B cell (primary cell): Measurements from ENCODE around the gene SCFD2. TPM values are rescaled to one million over a fixed set of nuclear protein-coding genes. Genes with fewer than 3 reads are reported as not detected.

Experiments
- ATAC-seq: fragments of 200-7000 bp; cut with Tn5 transposase; one replicate; pipeline ENCODE4 v1.10.0; 2021; ENCODE audit warnings: low read depth, mild to moderate bottlenecking, moderate number of reproducible peaks, moderate library complexity
- CTCF ChIA-PET: fragments of 350-600 bp; sonication (Branson Sonifier 250); formaldehyde crosslinking; loops from one replicate; lab custom pipeline; 2021; ENCODE audit warnings: antibody characterized with exemption, inconsistent platforms; lab: Charles Lee
- POLR2A ChIA-PET: fragments of 350-600 bp; sonication (Branson Sonifier 250); formaldehyde crosslinking; loops from one replicate; lab custom pipeline; 2021; ENCODE audit warnings: antibody characterized with exemption; lab: Charles Lee
- DNase-seq: peaks from one replicate; pipeline ENCODE4 v3.0.0; 2013
- H2AFZ ChIP-seq: 2 replicates; pipeline ENCODE4 v1.6.1; 2012; ENCODE audit warnings: mild to moderate bottlenecking, low read depth, low read length; ENCODE audit not compliant: insufficient read depth, poor library complexity, severe bottlenecking
- H3K27ac ChIP-seq, 2 donors: 1 replicate in 1 of 2; 2 replicates in 1 of 2; pipeline ENCODE4 v1.5.1; 2012 to 2013; ENCODE audit warnings: low read length in 2 of 2, mild to moderate bottlenecking in 2 of 2, moderate library complexity in 1 of 2
- H3K27me3 ChIP-seq, 4 experiments: fragments of 200-600 bp in 1 of 4; sonication (generic) in 1 of 4; replicated peaks in 1 of 4; 1 replicate in 2 of 4; 2 replicates in 2 of 4; pipeline versions ENCODE4 v1.6.1 to v1.7.0; 2013 to 2016; ENCODE audit warnings: low read length in 3 of 4, mild to moderate bottlenecking in 2 of 4, mixed read lengths in 1 of 4, moderate library complexity in 1 of 4; ENCODE audit not compliant: insufficient read depth in 4 of 4, control insufficient read depth in 3 of 4; ENCODE audit errors: control extremely low read depth in 1 of 4
- H3K36me3 ChIP-seq, 2 experiments: replicated peaks in 1 of 2; 1 replicate in 1 of 2; 2 replicates in 1 of 2; pipeline versions ENCODE4 v1.6.1 to v1.7.1; 2013; ENCODE audit warnings: low read length in 1 of 2; ENCODE audit not compliant: insufficient read depth in 2 of 2, control insufficient read depth in 1 of 2; ENCODE audit errors: control extremely low read depth in 1 of 2, extremely low read depth in 1 of 2
- H3K4me1 ChIP-seq, 2 donors: fragments of 200-600 bp in 1 of 2; sonication (generic) in 1 of 2; 1 replicate in 1 of 2; 2 replicates in 1 of 2; pipeline versions ENCODE4 v1.5.1 to v1.6.1; 2013 to 2017; ENCODE audit warnings: low read length in 2 of 2; ENCODE audit not compliant: control insufficient read depth in 2 of 2, insufficient read depth in 2 of 2
- H3K4me2 ChIP-seq: replicated peaks from 2 replicates; pipeline ENCODE3; 2012; ENCODE audit warnings: mild to moderate bottlenecking, low read depth, low read length; ENCODE audit not compliant: poor library complexity, severe bottlenecking
- H3K4me3 ChIP-seq, 5 experiments: fragments of 200-600 bp in 1 of 5; sonication (generic) in 1 of 5; 1 replicate in 3 of 5; 2 replicates in 2 of 5; pipeline versions ENCODE4 v1.5.1 to v1.7.0; 2011 to 2016; ENCODE audit warnings: low read length in 4 of 5, mild to moderate bottlenecking in 4 of 5, low read depth in 2 of 5, control low read depth in 1 of 5, moderate library complexity in 1 of 5; ENCODE audit not compliant: insufficient read depth in 1 of 5; ENCODE audit errors: control extremely low read depth in 1 of 5, extremely low read depth in 1 of 5
- H3K79me2 ChIP-seq: fragments of 200-600 bp; sonication (generic); one replicate; pipeline ENCODE4 v1.6.0; 2016; ENCODE audit warnings: low read length; ENCODE audit not compliant: control insufficient read depth, insufficient read depth
- H3K9ac ChIP-seq: fragments of 200-600 bp; sonication (generic); 2 replicates; pipeline ENCODE4 v1.6.1; 2017; ENCODE audit warnings: mild to moderate bottlenecking, low read length, moderate library complexity
- H3K9me3 ChIP-seq, 3 donors: one replicate each; pipeline versions ENCODE4 v1.6.1 to v1.7.1; 2013; ENCODE audit warnings: low read length in 2 of 3; ENCODE audit not compliant: control insufficient read depth in 2 of 3, insufficient read depth in 1 of 3; ENCODE audit errors: control extremely low read depth in 1 of 3
- H4K20me1 ChIP-seq: 2 replicates; pipeline ENCODE4 v1.6.0; 2012; ENCODE audit warnings: mild to moderate bottlenecking, low read length; ENCODE audit not compliant: insufficient read depth, control insufficient read depth, poor library complexity, severe bottlenecking
- H3K27ac Mint-ChIP-seq: one replicate; pipeline ENCODE4 v1.8.0; 2021; ENCODE audit warnings: mixed read lengths
- H3K27me3 Mint-ChIP-seq: one replicate; pipeline ENCODE4 v1.8.0; 2021; ENCODE audit warnings: mixed read lengths
- H3K4me1 Mint-ChIP-seq: one replicate; pipeline ENCODE4 v1.8.0; 2021; ENCODE audit warnings: mixed read lengths
- H3K4me3 Mint-ChIP-seq: one replicate; pipeline ENCODE4 v1.8.0; 2021; ENCODE audit warnings: mixed read lengths
- H3K9me3 Mint-ChIP-seq: one replicate; pipeline ENCODE4 v1.8.0; 2022; ENCODE audit warnings: mixed read lengths; ENCODE audit not compliant: insufficient read depth
- CTCF ChIP-seq: fragments of 200-600 bp; IDR thresholded peaks from one replicate; pipeline ENCODE4 v1.8.0; 2022; ENCODE audit warnings: antibody characterized with exemption, mild to moderate bottlenecking
- EZH2 ChIP-seq: IDR thresholded peaks from 2 replicates; pipeline ENCODE4 v1.6.1; 2012; ENCODE audit warnings: borderline replicate concordance, low read depth, mild to moderate bottlenecking, moderate library complexity, low read length; ENCODE audit not compliant: insufficient read depth, poor library complexity, severe bottlenecking
- WGBS: methylation state at CpG from one replicate; pipeline ENCODE4 v1.1.5; 2013; ENCODE audit warnings: missing lambda C conversion rate; ENCODE audit not compliant: insufficient coverage; 5-methylcytosine and 5-hydroxymethylcytosine counted together
- intact Hi-C: fragments of 100-400 bp; cut with micrococcal nuclease; formaldehyde crosslinking; loops from one replicate; pipeline ENCODE4 v1.10.0; 2022
- polyA plus RNA-seq: library from polyadenylated mRNA; depleted of rRNA; stranded (reverse); fragments of >200 nt; gene quantifications from 2 replicates; pipeline ENCODE4 v1.2.3, GENCODE V29; 2012
- total RNA-seq, 2 donors: library from RNA; stranded (reverse); fragments of 120-200 nt in 1 of 2; gene quantifications; 1 replicate in 1 of 2; 2 replicates in 1 of 2; pipeline versions ENCODE4 v1.2.3 to v1.2.4, GENCODE V29; 2013 to 2022

The SCFD2 gene
- total and polyA plus RNA-seq, 2 donors (not counting 1 experiment from before 2014, with no cell fraction given), result 12.8 to 20.4 TPM

- no peaks in the 10 kb centered on the region for H3K4me1 Mint-ChIP-seq
- POLR2A ChIA-PET, result no interaction called here
- DNase-seq (no peak), ATAC-seq (no peak)
- Histone ChIP-seq H3K4me3 (no peak overlapping the region), H3K36me3 (no peaks in the 10 kb centered on the region), H2AFZ (no peak overlapping the region), H3K27me3 (no peaks in the 10 kb centered on the region), H3K9me3 (peaks cover 0 to 4% (median 0%) of the 10 kb centered on the region in 3 donors), H3K27ac (no peak overlapping the region), H3K79me2 (no peaks in the 10 kb centered on the region), H3K4me2 (no peak overlapping the region), H4K20me1 (no peaks in the 10 kb centered on the region), H3K4me1 (no peaks in the 10 kb centered on the region), H3K9ac (no peak overlapping the region)
- intact Hi-C loops, result no loop called here
- no peak overlapping the region for H3K27ac Mint-ChIP-seq
- H3K4me3 Mint-ChIP-seq, result no peak overlapping the region
- CTCF ChIA-PET, result no interaction called here
- TF ChIP-seq EZH2, result no peak
- no peaks in the 10 kb centered on the region for H3K9me3 Mint-ChIP-seq
- no peaks in the 10 kb centered on the region for H3K27me3 Mint-ChIP-seq
- WGBS, result 100% methylated on average over 2 of the region's 3 CpGs
Observed at GRCh38 chr4:52968691-52969090, 397.2 kb downstream of the SCFD2 start.

- Histone ChIP-seq H3K79me2 (no peaks in the 10 kb centered on the region), H3K27ac (no peak overlapping the region), H3K4me3 (no peak overlapping the region), H3K4me1 (no peaks in the 10 kb centered on the region), H3K9me3 (peaks cover 0 to 4% (median 0%) of the 10 kb centered on the region in 3 donors), H3K9ac (no peak overlapping the region), H3K36me3 (no peaks in the 10 kb centered on the region), H3K4me2 (no peak overlapping the region), H3K27me3 (no peaks in the 10 kb centered on the region), H2AFZ (no peak overlapping the region), H4K20me1 (no peaks in the 10 kb centered on the region)
- 87% methylated on average over 3 of the region's 5 CpGs for WGBS
- intact Hi-C loops, result no loop called here
- no peaks in the 10 kb centered on the region for H3K9me3 Mint-ChIP-seq
- no peak overlapping the region for H3K4me3 Mint-ChIP-seq
- no peak overlapping the region for H3K27ac Mint-ChIP-seq
- TF ChIP-seq CTCF (no peak), EZH2 (no peak)
- CTCF ChIA-PET, result no interaction called here
- DNase-seq (no peak), ATAC-seq (no peak)
- H3K4me1 Mint-ChIP-seq, result no peaks in the 10 kb centered on the region
- POLR2A ChIA-PET, result no interaction called here
- no peaks in the 10 kb centered on the region for H3K27me3 Mint-ChIP-seq
Observed at GRCh38 chr4:52968241-52968640, 397.6 kb downstream of the SCFD2 start.
